Measurements from ENCODE around the gene AKR1C8.
A peak's percentile ranks its signal among the peaks of the same experiment; 100 is the strongest.
"Not testable (repeated sequence)": the region's sequence is repeated elsewhere in the genome, so short reads cannot be mapped to it uniquely, and the experiment has no call there.

The AKR1C8 gene

DNA sequence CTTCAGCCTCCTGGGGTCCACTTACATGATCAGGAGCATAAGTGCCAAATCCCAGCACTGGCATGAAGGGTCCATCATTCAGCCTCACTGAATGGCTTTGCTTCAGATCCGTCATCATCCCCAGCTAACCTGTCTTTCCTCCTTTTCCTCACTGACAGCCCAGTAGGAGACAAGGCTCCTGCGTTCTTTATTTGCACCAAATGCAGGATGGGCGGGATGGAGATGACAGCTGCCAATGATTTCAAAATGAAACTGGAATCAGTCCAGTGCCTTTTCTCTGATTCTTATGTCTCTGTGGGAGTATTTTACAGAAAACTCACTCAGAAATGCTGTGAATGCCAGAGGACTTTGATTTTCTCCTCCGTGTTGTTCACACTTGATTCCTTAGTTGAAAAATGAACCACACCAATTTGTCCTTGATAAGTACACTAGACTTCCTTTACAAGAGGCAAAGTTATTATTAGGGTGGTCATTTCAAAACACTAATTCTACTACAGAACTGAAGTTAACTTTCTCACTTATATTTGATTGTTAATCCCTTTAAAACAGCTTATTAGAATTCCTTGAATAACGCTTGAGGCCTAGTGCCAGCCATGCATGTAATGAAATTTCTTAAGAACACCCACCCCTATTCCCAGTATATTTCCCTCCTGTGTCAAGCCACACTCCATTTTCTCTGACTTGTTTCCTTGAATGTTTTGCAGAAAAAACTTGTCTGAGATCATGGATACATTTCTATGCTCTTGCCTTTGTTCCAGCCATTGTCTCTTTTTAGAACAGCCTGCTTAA lies at the start of gene AKR1C8:
Gene AKR1C8 (minus strand): TSS at position 164 of the 789 bp plus-strand sequence. CDS start 46 bp downstream, at position 118.
- DNase-seq, result no peak

- DNase-seq, result peak; percentile 20 to 30
These were observed 49.3 kb upstream of the AKR1C8 start for GRCh38 chr10:5234106-5234860.

- no peak for DNase-seq
These were observed 48.4 kb upstream of the AKR1C8 start for GRCh38 chr10:5233324-5233723.

GRCh38 chr10:5229019-5229418 lies 44.1 kb upstream of the AKR1C8 start:
- DNase-seq, result no peak

GRCh38 chr10:5222942-5223341 lies 38.0 kb upstream of the AKR1C8 start:
- peak; percentile 13 to 59 for DNase-seq

DNA sequence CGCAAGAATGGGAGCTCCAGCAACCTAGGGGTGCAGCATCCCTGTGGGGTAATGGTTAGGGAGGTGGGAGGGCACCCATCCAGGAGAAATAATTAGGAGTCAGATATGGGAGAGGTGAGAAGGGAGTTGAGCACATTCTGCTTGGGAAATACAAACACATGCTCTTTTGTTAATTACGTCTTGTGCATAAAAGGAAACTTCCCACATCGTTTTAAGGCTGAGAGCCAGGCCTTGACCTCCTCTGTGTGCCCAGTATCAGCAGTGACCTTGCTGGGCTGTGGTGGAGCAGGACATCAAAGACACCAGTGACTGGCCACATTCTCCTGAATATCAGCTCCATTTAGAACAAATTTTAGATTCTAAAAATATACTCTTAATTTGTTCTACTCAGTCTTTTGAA lies 34.3 kb upstream of the AKR1C8 start:
- no peak for DNase-seq

DNA sequence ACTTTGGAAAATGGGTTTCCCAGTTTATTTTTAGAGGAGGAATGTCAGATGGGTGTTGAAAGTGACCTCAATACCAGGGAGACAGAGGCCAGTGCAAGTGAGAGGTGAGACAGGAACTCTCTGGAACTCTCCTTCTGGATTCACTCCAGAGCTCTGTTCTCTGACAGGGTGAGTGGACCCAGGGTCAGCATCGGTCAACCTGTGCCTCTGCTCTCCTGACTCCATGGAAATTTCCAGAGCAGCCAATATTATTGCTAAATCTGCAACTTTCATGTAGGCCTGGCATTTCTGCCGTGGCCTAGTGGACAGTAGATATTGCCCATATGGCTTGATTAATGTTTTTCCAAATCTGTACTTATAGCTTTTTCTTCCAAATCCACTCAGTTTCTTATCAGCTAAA lies 31.9 kb upstream of the AKR1C8 start:
- DNase-seq, result no peak

GRCh38 chr10:5211696-5212536 lies 27.0 kb upstream of the AKR1C8 start:
- DNase-seq, result no peak

DNA sequence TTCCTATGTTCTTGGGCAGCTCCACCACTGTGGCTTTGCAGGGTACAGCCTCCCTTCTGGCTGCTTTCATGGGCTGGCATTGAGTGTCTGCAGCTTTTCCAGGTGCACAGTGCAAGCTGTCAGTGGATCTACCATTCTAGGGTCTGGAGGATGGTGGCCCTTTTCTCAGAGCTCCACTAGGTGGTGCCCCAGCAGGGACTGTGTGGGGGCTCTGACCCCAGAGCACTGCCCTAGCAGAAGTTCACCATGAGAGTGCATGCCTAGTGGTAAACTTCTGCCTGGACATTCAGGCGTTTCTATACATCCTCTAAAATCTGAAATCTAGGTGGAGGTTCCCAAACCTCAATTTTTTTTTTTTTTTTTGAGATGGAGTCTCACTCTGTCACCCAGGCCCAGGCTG lies 25.3 kb upstream of the AKR1C8 start:
- not testable (repeated sequence) for DNase-seq

DNA sequence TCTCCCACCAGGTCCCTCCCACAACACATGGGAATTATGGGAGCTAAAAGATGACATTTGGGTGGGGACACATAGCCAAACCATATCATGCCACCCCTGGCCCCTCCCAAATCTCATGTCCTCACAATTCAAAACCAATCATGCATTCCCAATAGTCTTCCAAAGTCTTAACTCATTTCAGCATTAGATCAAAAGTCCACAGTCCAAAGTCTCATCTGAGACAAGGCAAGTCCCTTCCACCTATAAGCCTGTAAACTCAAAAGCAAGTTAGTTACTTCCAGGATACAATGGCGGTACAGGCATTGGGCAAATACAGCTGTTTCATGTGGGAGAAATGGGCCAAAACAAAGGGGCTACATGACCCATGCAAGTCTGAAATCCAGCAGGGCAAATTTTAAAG lies 24.8 kb upstream of the AKR1C8 start:
- not testable (repeated sequence) for DNase-seq

DNA sequence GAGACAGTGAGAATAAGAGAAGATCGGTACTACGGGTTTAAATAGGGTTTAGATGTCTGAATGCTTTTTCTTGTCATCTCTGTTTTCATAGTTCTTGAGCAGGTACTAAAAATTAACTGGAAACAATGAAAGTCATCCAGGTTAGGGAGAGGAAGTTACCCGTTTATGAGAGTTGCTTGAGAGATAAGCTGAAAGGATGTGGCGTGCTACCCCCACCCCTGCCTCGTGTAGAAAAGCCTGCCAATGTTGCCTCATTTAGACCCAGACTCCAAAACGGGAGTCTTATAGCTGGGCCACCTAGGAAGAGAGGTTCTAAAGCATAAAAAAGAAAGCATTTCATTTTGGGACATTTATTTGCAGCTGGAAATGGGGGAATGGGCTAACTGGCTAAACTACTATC lies 21.8 kb upstream of the AKR1C8 start:
- DNase-seq, result no peak

GRCh38 chr10:5199398-5199797 lies 14.4 kb upstream of the AKR1C8 start:
- no peak for DNase-seq

DNA sequence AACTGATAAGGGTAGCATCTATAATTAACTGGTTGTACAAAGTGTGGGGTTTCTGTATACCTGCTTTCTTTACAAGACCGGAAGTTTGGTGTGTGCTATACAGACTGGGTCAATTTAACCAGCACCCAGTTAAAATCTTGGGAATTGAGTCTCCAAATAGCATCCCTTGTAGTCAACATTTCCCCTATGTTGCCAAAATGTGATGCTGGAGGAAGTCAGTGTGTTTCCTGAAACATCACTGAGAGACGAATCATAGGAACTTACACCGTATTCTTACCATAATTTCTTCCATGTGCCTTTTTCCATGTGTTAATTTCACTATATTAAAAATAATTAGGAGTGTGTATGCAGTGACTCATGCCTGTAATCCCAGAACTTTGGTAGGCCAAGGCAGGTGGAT lies 13.4 kb upstream of the AKR1C8 start:
- DNase-seq, result no peak

GRCh38 chr10:5196702-5197113 lies 11.8 kb upstream of the AKR1C8 start, which contains the start of gene AKR1C4:
Gene AKR1C4 (plus strand): TSS chr10:5196837. CDS start chr10:5196868, 31 bp downstream.
- DNase-seq, result no peak

GRCh38 chr10:5195727-5196374 lies 10.9 kb upstream of the AKR1C8 start:
- no peak for DNase-seq

DNA sequence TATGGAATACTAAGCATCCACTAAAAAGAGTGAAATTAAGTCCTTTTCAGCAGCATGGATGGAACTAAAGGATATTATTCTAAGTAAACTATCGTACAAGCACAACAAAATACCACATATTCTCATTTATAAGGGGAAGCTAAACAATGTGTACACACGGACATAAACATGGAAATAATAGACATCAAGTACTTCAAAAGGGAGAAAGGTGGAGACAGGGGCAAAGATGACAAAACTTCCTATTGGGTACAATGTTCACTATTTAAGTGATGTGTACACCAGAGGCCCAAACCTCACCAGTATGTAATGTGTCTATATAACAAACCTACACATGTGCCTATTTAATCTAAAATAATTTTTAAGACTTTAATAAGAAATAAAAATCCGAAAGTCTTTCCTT lies 9.5 kb upstream of the AKR1C8 start:
- no peak for DNase-seq

DNA sequence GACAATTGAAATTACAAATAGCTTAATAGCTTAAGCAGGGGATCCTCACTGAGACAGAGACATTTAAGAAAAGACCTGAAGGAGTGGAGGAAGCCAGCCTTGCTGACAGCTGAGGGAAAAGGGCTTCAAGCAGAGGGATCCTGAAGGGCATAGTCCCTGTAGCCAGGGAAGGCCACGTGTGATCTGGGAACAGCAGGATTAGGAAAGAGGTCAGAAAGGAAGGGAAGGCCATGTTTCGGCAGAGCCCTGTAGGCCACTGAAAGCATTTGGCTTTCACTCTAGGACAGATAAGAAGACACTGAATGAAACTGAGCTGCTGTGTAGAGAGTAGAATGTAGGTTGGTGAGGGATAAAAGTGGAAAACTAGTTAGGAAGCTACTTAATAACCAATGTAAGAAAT lies 3.4 kb upstream of the AKR1C8 start:
- no peak for DNase-seq

DNA sequence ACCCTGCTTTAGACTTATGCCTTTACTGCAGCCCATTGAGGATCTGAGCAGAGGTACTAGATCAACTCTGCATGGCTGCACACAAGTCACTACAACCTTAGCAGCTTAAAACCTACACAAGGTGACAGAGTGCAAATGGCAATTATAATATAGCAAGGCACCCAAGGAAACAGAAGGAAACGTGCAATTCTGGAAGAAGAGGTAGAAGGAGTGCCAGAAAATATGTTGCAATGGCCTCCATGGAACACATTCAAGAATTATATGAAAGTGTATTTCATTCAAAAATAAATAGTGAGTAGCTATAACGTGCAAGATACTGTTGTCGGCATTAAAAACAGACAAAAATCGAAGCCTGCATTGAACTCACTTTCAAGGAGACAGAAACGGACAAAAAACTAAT lies 2.9 kb upstream of the AKR1C8 start:
- DNase-seq, result no peak

- DNase-seq, result no peak
These were observed 1.0 kb downstream of the AKR1C8 start for GRCh38 chr10:5183923-5184322.

GRCh38 chr10:5180503-5180902 lies 4.4 kb downstream of the AKR1C8 start:
- DNase-seq, result not testable (repeated sequence)

- DNase-seq, result not testable (repeated sequence)
These were observed 9.4 kb downstream of the AKR1C8 start for GRCh38 chr10:5175581-5175980.

DNA sequence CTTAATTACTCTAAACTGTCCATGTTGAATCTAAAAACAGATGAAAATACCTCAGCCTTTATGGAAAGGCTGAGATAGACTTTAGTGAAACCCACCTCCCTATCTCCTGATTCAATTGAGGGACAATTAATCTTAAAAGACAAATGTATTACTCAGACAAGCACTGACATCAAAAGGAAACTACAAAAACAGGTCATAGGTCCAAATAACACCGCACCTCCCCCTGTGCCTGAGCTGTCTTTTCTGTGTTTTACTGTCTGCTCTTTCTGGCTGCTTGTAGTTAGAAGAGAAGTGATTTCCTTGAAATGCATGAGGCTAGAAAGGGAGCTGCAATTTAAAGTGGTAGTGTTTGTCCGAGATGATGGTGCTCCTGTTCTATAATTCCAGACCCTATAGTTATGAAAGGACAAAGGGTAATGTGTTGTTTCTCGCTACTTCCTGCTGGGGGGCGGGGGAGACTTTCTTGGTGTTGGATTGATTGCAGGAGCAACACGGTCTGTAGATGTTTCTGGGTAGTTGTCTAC lies 16.0 kb downstream of the AKR1C8 start:
- no peak for DNase-seq
